H1 (cell line): ENCODE measurements around the gene FBXL16. TPM values are rescaled to one million over a fixed set of nuclear protein-coding genes. Genes with fewer than 3 reads are reported as not detected.
A peak's percentile ranks its signal among the peaks of the same experiment; 100 is the strongest.

ENCODE experiments used
- BCL11A ChIP-seq, 2 experiments: IDR thresholded peaks; one replicate each; pipeline ENCODE4 v1.6.1; 2011; ENCODE audit warnings: low read depth in 2 of 2, low read length in 2 of 2, mild to moderate bottlenecking in 2 of 2
- KDM1A ChIP-seq: fragments of 200-600, 300-600 bp; sonication (generic); IDR thresholded peaks from 2 replicates; pipeline ENCODE4 v1.7.1; 2016; ENCODE audit warnings: mild to moderate bottlenecking, low read length, borderline replicate concordance
- KDM4A ChIP-seq: IDR thresholded peaks from one replicate; pipeline ENCODE4 v1.7.1; 2012; ENCODE audit warnings: low read depth, mild to moderate bottlenecking, moderate library complexity, low read length, inconsistent platforms; ENCODE audit not compliant: severe bottlenecking
- polyA plus RNA-seq, 7 experiments: library from polyadenylated mRNA; depleted of rRNA in 3 of 7; stranded (reverse) in 5 of 7; unstranded in 2 of 7; fragments of >200 nt in 5 of 7; fragments of 200-250 nt in 2 of 7; gene quantifications; 1 replicate in 5 of 7; 2 replicates in 1 of 7; 4 replicates in 1 of 7; pipeline versions ENCODE4 v1.2.1 to v1.2.3, GENCODE V29; 2011 to 2013; ENCODE audit warnings: missing spikeins in 2 of 7, mixed read lengths in 2 of 7
- total RNA-seq: library from RNA; stranded (reverse); fragmentation: NEBNext Ultra II Directional; extraction: Animal tissue kit (Norgen Biotek cat#: 25700); gene quantifications from 2 replicates; pipeline ENCODE4 v1.2.1, GENCODE V29; 2021

FBXL16 gene
- total and polyA plus RNA-seq, 2 of the 8 experiments (the other 6 are each of a cell fraction or from before 2014, with no cell fraction given), result 12.5 to 12.8 TPM

GRCh38 chr16:679814-680624, 25.6 kb downstream of the FBXL16 start, which contains the start of gene STUB1 (continued):
- TF ChIP-seq KDM4A (peak; percentile 51), KDM1A (0 out of 2 replicates have a peak, but pooled peaks have one; percentile 10), BCL11A (IDR thresholded peaks at IDR 0.05; ENCODE audit: low read depth in 2 of 2, low read length in 2 of 2) (no peak)
